ENCODE measurements around the gene RGL4.

Gene RGL4

DNA sequence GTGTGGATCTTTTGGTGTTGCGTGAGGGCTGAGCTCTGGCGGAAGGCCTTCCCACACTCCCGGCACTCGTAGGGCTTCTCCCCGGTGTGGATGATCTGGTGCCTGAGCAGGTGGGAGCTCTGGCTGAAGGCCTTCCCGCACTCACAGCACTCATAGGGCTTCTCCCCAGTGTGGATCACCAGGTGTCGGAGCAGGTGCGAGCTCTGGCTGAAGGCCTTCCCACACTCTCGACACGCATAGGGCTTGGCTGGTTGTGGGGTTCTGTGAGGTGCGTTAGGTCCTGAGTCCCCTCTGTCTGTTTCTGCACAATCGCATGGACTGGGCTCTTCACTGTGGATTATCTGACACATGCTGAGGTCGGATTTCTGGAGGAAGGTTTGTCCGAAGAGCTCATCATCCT, 53.7 kb downstream of the RGL4 start:
- no peak for DNase-seq

DNA sequence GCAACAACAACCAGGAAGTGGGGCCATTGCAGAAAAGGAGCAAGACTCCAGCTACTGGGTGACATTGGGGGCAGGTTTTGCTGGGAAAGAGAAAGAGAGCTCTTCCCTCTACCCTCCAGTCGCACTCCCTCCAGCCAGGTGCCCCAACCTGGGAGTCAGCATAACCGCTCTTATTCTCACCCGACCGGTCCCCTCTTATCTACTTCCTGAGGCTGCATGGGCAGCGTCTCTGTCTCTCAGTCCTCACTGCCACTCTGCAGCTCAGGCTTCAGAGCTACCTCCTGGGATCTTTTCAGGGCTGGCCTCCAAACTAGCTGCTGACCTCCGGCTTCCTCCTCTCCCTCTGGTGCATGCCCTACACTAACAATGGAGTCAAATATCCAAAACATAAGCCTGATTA, 55.0 kb downstream of the RGL4 start:
- DNase-seq: no peak

All from NCI-H1417 treated with DMSO at 0.1 percent for 48 hours (cell line).